Spleen (tissue), 11 donors: ENCODE measurements around the gene SHISA4. TPM values are rescaled to one million over a fixed set of nuclear protein-coding genes. Genes with fewer than 3 reads are reported as not detected.

Experiments
- DNase-seq: peaks from one replicate; pipeline ENCODE4 v3.0.0-alpha.2; 2020
- H3K27ac ChIP-seq, 8 donors: fragments of 200-600 bp; sonication (generic) in 7 of 8; 1 replicate in 4 of 8; 2 replicates in 4 of 8; pipeline versions ENCODE4 v1.5.0 to v1.8.0; 2016 to 2021; ENCODE audit warnings: inconsistent platforms in 4 of 8, mild to moderate bottlenecking in 4 of 8, moderate library complexity in 1 of 8
- H3K27me3 ChIP-seq, 7 donors: fragments of 200-600 bp; sonication (generic) in 6 of 7; replicated peaks in 1 of 7; 1 replicate in 4 of 7; 2 replicates in 3 of 7; pipeline versions ENCODE4 v1.5.0 to v1.8.0; 2016 to 2021; ENCODE audit warnings: inconsistent platforms in 3 of 7, mild to moderate bottlenecking in 1 of 7
- H3K36me3 ChIP-seq, 6 donors: fragments of 200-600 bp; sonication (generic) in 5 of 6; 1 replicate in 4 of 6; 2 replicates in 2 of 6; pipeline versions ENCODE4 v1.5.0 to v1.8.0; 2016 to 2021; ENCODE audit warnings: inconsistent platforms in 2 of 6
- H3K4me1 ChIP-seq, 6 donors: fragments of 200-600 bp; sonication (generic) in 5 of 6; 1 replicate in 3 of 6; 2 replicates in 3 of 6; pipeline versions ENCODE4 v1.5.0 to v1.8.0; 2016 to 2021; ENCODE audit warnings: inconsistent platforms in 3 of 6
- H3K4me3 ChIP-seq, 8 donors: fragments of 200-600 bp; sonication (generic) in 7 of 8; 1 replicate in 4 of 8; 2 replicates in 4 of 8; pipeline versions ENCODE4 v1.5.0 to v1.8.0; 2016 to 2021; ENCODE audit warnings: inconsistent platforms in 4 of 8, mild to moderate bottlenecking in 4 of 8, moderate library complexity in 2 of 8
- H3K9me3 ChIP-seq, 8 donors: fragments of 200-600 bp; sonication (generic) in 7 of 8; 1 replicate in 4 of 8; 2 replicates in 4 of 8; pipeline versions ENCODE4 v1.5.0 to v1.8.0; 2016 to 2021; ENCODE audit warnings: inconsistent platforms in 4 of 8
- POLR2A ChIP-seq, 3 donors: fragments of 450-650 bp; IDR thresholded peaks; one replicate each; pipeline ENCODE4 v1.5.1; 2017; ENCODE audit warnings: antibody characterized with exemption in 3 of 3, mild to moderate bottlenecking in 1 of 3
- POLR2AphosphoS5 ChIP-seq, 3 donors: sonication (generic); formaldehyde crosslinking; IDR thresholded peaks; one replicate each; pipeline ENCODE4 v1.5.1; 2017; ENCODE audit warnings: antibody characterized with exemption in 3 of 3
- WGBS, 5 donors: extraction: QIAGEN DNeasy Blood & Tissue Kit in 3 of 5; methylation state at CpG; one replicate each; pipeline versions ENCODE4 v1.1.5 to v1.1.7; 2013 to 2018; 5-methylcytosine and 5-hydroxymethylcytosine counted together
- intact Hi-C: fragments of 100-400 bp; cut with DNase I; formaldehyde crosslinking; loops from one replicate; pipeline ENCODE4 v1.15.0; 2023; ENCODE audit warnings: low total_unique reads
- polyA plus RNA-seq, 3 donors: library from polyadenylated mRNA; stranded (reverse); fragments of 200-250 nt; gene quantifications; one replicate each; pipeline ENCODE4 v1.2.1, GENCODE V29; 2013
- total RNA-seq, 7 donors: library from RNA; depleted of rRNA in 3 of 7; stranded (reverse); fragments of >200 nt in 3 of 7; fragmentation: NEBNext Ultra II Directional in 4 of 7; extraction: Animal tissue kit (Norgen Biotek cat#: 25700) in 4 of 7; gene quantifications; one replicate each; pipeline versions ENCODE4 v1.1.0 to v1.2.1, GENCODE V29; 2016 to 2021
- TF ChIP-seq, protein P1 (sequence below), 11 experiments: fragments of 200-600 bp in 7 of 11; fragments of 450-650 bp in 4 of 11; sonication (generic) in 4 of 11; IDR thresholded peaks in 8 of 11; conservative IDR thresholded peaks in 3 of 11; 1 replicate in 7 of 11; 2 replicates in 4 of 11; pipeline versions ENCODE4 v1.4.0 to v1.8.0; 2016 to 2021; ENCODE audit warnings: antibody characterized with exemption in 11 of 11, inconsistent platforms in 4 of 11, mild to moderate bottlenecking in 1 of 11
- donor health status: healthy with polysubstance abuse.
- donor health status: DM: no; HTN: no; CAD: no; lungs with moderate emphysema.
- donor health status: DM: no; HTN: no; CAD: no.
- donor health status: Bipolar disorder and iron deficiency.
- donor health status: healthy.
- donor health status: DM: no; HTN: no; CAD: no.
- donor health status: DM: yes; HTN: yes; CAD: no.

Gene SHISA4
- total and polyA plus RNA-seq, 10 donors: 3.2 to 13.3 (median 6.2) TPM

DNA sequence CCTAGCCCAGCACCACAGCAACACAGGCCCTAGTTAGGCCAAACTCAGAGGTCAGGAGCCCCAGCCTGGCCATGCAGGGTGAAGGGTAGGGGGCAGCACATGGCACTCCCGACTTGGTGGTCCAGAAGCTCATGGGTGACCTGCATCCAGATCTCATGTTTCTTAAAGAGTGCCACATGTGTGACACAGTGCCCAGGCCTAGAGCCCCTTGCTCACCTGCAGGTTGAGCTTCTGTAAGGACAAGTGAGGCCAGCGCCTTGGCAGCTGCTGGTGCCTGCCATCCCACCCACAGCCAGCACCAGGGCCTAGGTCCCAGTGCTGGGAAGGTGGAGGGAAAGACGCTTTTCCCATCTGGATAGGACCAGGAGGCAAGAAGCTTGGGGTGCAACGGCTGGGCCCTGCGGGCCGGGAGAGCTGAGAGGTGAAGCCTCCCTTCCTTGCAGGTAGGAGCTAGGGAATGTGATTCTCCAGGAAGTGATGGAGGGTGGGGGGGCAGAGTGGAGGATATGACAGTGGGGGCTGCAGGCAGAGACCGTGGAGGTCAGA lies 6.5 kb downstream of the SHISA4 start:
- DNase-seq: no peak
- WGBS, 5 donors: 69 to 87% (median 79%) methylated on average over 7 of the region's 7 CpGs
- Histone ChIP-seq H3K4me3 (no peak overlapping the region), H3K9me3 (no peaks in the 10 kb centered on the region), H3K27ac (no peak overlapping the region), H3K36me3 (peaks cover 0 to 10% (median 0%) of the 10 kb centered on the region in 6 donors), H3K27me3 (peaks cover 0 to 19% (median 0%) of the 10 kb centered on the region in 7 donors), H3K4me1 (peaks cover 0 to 10% (median 4%) of the 10 kb centered on the region in 6 donors)
- intact Hi-C loops: no loop called here
- TF ChIP-seq, protein P1, sequence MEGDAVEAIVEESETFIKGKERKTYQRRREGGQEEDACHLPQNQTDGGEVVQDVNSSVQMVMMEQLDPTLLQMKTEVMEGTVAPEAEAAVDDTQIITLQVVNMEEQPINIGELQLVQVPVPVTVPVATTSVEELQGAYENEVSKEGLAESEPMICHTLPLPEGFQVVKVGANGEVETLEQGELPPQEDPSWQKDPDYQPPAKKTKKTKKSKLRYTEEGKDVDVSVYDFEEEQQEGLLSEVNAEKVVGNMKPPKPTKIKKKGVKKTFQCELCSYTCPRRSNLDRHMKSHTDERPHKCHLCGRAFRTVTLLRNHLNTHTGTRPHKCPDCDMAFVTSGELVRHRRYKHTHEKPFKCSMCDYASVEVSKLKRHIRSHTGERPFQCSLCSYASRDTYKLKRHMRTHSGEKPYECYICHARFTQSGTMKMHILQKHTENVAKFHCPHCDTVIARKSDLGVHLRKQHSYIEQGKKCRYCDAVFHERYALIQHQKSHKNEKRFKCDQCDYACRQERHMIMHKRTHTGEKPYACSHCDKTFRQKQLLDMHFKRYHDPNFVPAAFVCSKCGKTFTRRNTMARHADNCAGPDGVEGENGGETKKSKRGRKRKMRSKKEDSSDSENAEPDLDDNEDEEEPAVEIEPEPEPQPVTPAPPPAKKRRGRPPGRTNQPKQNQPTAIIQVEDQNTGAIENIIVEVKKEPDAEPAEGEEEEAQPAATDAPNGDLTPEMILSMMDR (IDR thresholded peaks at IDR 0.05 in 8 of 11, conservative IDR thresholded peaks at IDR 0.05 in 3 of 11): no peak
- TF ChIP-seq POLR2A (IDR thresholded peaks at IDR 0.05): no peak
- TF ChIP-seq POLR2AphosphoS5 (IDR thresholded peaks at IDR 0.05): peak in 1 of 3 donors; percentile 13

DNA sequence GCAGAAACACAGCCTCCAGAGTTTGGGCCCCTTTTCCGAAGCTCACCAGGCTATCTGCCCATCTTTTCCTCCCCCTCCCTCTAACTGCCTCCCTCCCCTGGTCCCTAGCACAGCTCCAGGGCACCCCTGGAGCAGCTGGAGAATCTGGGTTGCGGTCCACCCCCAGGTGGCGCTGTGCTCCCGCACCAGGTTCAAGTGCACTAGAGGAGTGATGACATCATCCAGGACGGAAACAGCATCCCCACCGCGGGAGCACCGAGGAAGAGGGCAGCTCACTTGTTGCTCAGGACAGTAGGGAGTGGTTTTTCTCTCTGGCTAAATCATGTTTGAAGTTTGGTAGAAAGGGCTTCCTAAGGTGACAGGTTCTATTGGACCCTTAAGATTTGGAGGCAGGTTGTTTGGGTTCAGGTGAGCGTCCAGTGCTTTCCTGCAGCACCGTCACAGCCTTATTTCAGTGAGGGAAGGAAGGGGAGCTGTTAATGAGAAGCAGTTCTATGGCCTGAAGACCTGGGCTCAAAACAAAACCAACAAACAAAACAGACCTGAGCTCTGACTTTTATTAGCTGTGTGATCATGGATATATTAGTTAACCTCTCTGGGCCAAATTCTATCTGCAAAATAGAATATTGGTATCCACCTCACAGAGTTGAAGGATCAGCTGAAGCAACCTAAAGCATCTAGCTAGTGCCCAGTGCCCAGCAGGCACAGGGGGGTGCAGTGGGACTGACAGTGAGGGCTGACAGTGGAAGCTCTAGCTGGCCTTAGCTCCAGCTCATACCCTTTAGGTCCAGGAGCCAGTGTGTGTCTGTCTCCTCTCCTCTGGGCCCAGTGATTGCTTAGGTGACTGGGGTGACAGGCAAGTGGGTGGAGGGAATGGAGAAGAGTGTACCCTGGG lies 7.5 kb downstream of the SHISA4 start:
- Histone ChIP-seq H3K36me3 (peaks cover 0 to 10% (median 0%) of the 10 kb centered on the region in 6 donors), H3K27ac (peak overlapping the region in 1 of 8 donors; percentile 43), H3K4me3 (peak overlapping the region in 1 of 8 donors; percentile 38), H3K27me3 (peaks cover 0 to 10% (median 0%) of the 10 kb centered on the region in 7 donors), H3K4me1 (peaks cover 0 to 10% (median 4%) of the 10 kb centered on the region in 6 donors), H3K9me3 (no peaks in the 10 kb centered on the region)
- WGBS, 5 donors: 10 to 13% (median 12%) methylated on average over 9 to 10 of the region's 10 CpGs
- intact Hi-C loops: no loop called here
- peak; percentile 88 for DNase-seq
- TF ChIP-seq POLR2AphosphoS5 (IDR thresholded peaks at IDR 0.05): peak; percentile 63 to 77 (median 74)
- TF ChIP-seq, protein P1 (IDR thresholded peaks at IDR 0.05 in 8 of 11, conservative IDR thresholded peaks at IDR 0.05 in 3 of 11): peak; percentile 52 to 93 (median 86)
- TF ChIP-seq POLR2A (IDR thresholded peaks at IDR 0.05): no peak

DNA sequence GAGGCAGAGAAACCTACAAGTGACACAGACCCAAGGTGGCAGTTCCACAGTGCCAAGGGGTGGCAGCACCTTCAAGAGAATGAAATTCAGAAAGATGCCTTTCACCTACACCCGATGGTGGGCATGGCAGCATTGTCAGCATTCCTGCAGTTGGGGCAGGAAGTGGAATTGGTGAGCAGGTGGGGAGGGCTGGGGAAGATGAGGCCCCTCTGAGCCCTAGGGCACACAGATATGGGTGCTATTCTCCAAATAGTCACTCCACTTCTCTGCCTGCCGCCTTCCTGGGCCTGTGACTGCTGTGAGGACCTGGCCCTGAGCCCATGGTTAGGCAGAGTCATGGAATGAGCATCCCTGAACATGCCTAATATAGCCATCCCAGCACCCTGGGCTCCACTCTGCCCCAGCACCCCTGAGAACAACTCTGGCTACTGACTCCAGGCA lies 8.3 kb downstream of the SHISA4 start:
- DNase-seq: no peak
- 49 to 78% (median 74%) methylated on average over 2 of the region's 2 CpGs for WGBS, 5 donors
- Histone ChIP-seq H3K27me3 (peaks cover 0 to 1% (median 0%) of the 10 kb centered on the region in 7 donors), H3K4me1 (peaks cover 0 to 10% (median 4%) of the 10 kb centered on the region in 6 donors), H3K36me3 (peaks cover 0 to 10% (median 0%) of the 10 kb centered on the region in 6 donors), H3K27ac (peak overlapping the region in 2 of 8 donors; percentile 26 to 43), H3K9me3 (no peaks in the 10 kb centered on the region), H3K4me3 (no peak overlapping the region)
- intact Hi-C loops: no loop called here
- TF ChIP-seq POLR2A (IDR thresholded peaks at IDR 0.05) (no peak), POLR2AphosphoS5 (IDR thresholded peaks at IDR 0.05) (no peak)
- TF ChIP-seq, protein P1 (IDR thresholded peaks at IDR 0.05 in 8 of 11, conservative IDR thresholded peaks at IDR 0.05 in 3 of 11): no peak
